HEK293T (cell line): ENCODE data around the gene AP3M1.

ENCODE experiments used
- ARNT ChIP-seq: fragments of 450-650 bp; IDR thresholded peaks from 2 replicates; pipeline ENCODE4 v1.6.1; 2017; ENCODE audit warnings: mild to moderate bottlenecking
- BHLHE40 ChIP-seq: fragments of 450-650 bp; IDR thresholded peaks from 2 replicates; pipeline ENCODE4 v1.6.1; 2016; ENCODE audit warnings: mild to moderate bottlenecking, moderate library complexity, borderline replicate concordance
- CTBP1 ChIP-seq: fragments of 450-650 bp; IDR thresholded peaks from 2 replicates; pipeline ENCODE4 v1.6.1; 2016; ENCODE audit warnings: borderline replicate concordance
- ELF4 ChIP-seq: fragments of 450-650 bp; IDR thresholded peaks from 2 replicates; pipeline ENCODE4 v1.6.1; 2017; ENCODE audit warnings: antibody characterized with exemption
- FOXK2 ChIP-seq: fragments of 450-650 bp; IDR thresholded peaks from 2 replicates; pipeline ENCODE4 v1.6.1; 2016; ENCODE audit warnings: mild to moderate bottlenecking
- FOXM1 ChIP-seq: fragments of 450-650 bp; IDR thresholded peaks from 2 replicates; pipeline ENCODE4 v1.6.1; 2017; ENCODE audit warnings: mild to moderate bottlenecking, borderline replicate concordance
- HDGF ChIP-seq: fragments of 450-650 bp; IDR thresholded peaks from 2 replicates; pipeline ENCODE4 v1.6.1; 2017; ENCODE audit warnings: antibody characterized with exemption, borderline replicate concordance
- NFRKB ChIP-seq: fragments of 450-650 bp; IDR thresholded peaks from 2 replicates; pipeline ENCODE4 v1.6.1; 2016; ENCODE audit warnings: mild to moderate bottlenecking, moderate library complexity
- PKNOX1 ChIP-seq: fragments of 450-650 bp; IDR thresholded peaks from 2 replicates; pipeline ENCODE4 v1.6.1; 2016
- SP1 ChIP-seq: fragments of 450-650 bp; IDR thresholded peaks from 2 replicates; pipeline ENCODE4 v1.6.1; 2017
- SUZ12 ChIP-seq: fragments of 450-650 bp; IDR thresholded peaks from 2 replicates; pipeline ENCODE4 v1.6.1; 2016; ENCODE audit warnings: mild to moderate bottlenecking
- TARDBP ChIP-seq: fragments of 450-650 bp; IDR thresholded peaks from 2 replicates; pipeline ENCODE4 v1.6.1; 2016
- ZNF384 ChIP-seq: fragments of 450-650 bp; IDR thresholded peaks from 2 replicates; pipeline ENCODE4 v1.6.1; 2016

- TF ChIP-seq BHLHE40 (no peak), SP1 (no peak; the same call in 1 of the 2 replicates), TARDBP (no peak), PKNOX1 (no peak), FOXM1 (no peak), FOXK2 (no peak), NFRKB (no peak), HDGF (no peak), ELF4 (no peak), CTBP1 (no peak), SUZ12 (no peak), ZNF384 (no peak), ARNT (no peak)
Measured at GRCh38 chr10:74150204-74150989, at the start of gene AP3M1.
